ENCODE results near the gene CDH24. TPM values are rescaled to one million over a fixed set of nuclear protein-coding genes. Genes with fewer than 3 reads are reported as not detected.
A peak's percentile ranks its signal among the peaks of the same experiment; 100 is the strongest.
"Not testable (repeated sequence)": the region's sequence is repeated elsewhere in the genome, so short reads cannot be mapped to it uniquely, and the experiment has no call there.

The CDH24 gene
- total and polyA plus RNA-seq, 8 donors, result 1.2 to 14.3 (median 3.7) TPM; not detected in 1

GRCh38 chr14:23006188-23006534 is 51.2 kb downstream of the CDH24 start:
- no peak for DNase-seq
- 28 to 38% (median 32%) methylated on average over 5 of the region's 5 CpGs for WGBS, 5 donors
- H3K4me1 ChIP-seq, result peaks cover 9 to 36% (median 24%) of the 10 kb centered on the region in 4 donors
- H3K27ac ChIP-seq, result peak overlapping the region in 4 of 5 donors; percentile 92 to 95 (median 93)
- intact Hi-C loops (cut with DNase I; ENCODE audit: low total_unique reads), result no loop called here
- no peaks in the 10 kb centered on the region for H3K36me3 ChIP-seq
- no peaks in the 10 kb centered on the region for H3K9me3 ChIP-seq
- H3K27me3 ChIP-seq, result no peaks in the 10 kb centered on the region
- peak overlapping the region; percentile 52 to 66 (median 54) for H3K4me3 ChIP-seq
- TF ChIP-seq POLR2AphosphoS5 (IDR thresholded peaks at IDR 0.05) (no peak), POLR2A (IDR thresholded peaks at IDR 0.05) (no peak), EP300 (IDR thresholded peaks at IDR 0.05) (no peak), CTCF (IDR thresholded peaks at IDR 0.05) (no peak)

- peak overlapping the region in 4 of 5 donors; percentile 92 to 95 (median 93) for H3K27ac ChIP-seq
- WGBS, 5 donors, result 65 to 77% (median 71%) methylated on average over 3 of the region's 3 CpGs
- no peak for DNase-seq
- no peaks in the 10 kb centered on the region for H3K27me3 ChIP-seq
- no peaks in the 10 kb centered on the region for H3K9me3 ChIP-seq
- TF ChIP-seq POLR2AphosphoS5 (IDR thresholded peaks at IDR 0.05) (no peak), POLR2A (IDR thresholded peaks at IDR 0.05) (no peak), EP300 (IDR thresholded peaks at IDR 0.05) (no peak), CTCF (IDR thresholded peaks at IDR 0.05) (no peak)
- peak overlapping the region in 1 of 4 donors; percentile 52 for H3K4me3 ChIP-seq
- intact Hi-C loops (cut with DNase I; ENCODE audit: low total_unique reads), result no loop called here
- peaks cover 9 to 35% (median 24%) of the 10 kb centered on the region in 4 donors for H3K4me1 ChIP-seq
- no peaks in the 10 kb centered on the region for H3K36me3 ChIP-seq
Observed at GRCh38 chr14:23005451-23006187, 51.7 kb downstream of the CDH24 start.

- not testable (repeated sequence) for DNase-seq
Observed at GRCh38 chr14:23004274-23004673, 53.0 kb downstream of the CDH24 start.

GRCh38 chr14:23002592-23002991 is 54.7 kb downstream of the CDH24 start:
- peaks cover 0 to 7% (median 0%) of the 10 kb centered on the region in 4 donors for H3K36me3 ChIP-seq
- 79 to 100% (median 97%) methylated on average over 3 of the region's 3 CpGs for WGBS, 5 donors
- H3K4me3 ChIP-seq, result no peak overlapping the region
- no peaks in the 10 kb centered on the region for H3K27me3 ChIP-seq
- H3K9me3 ChIP-seq, result no peaks in the 10 kb centered on the region
- no peak for TF ChIP-seq CTCF (IDR thresholded peaks at IDR 0.05)
- TF ChIP-seq POLR2A (IDR thresholded peaks at IDR 0.05), result no peak
- TF ChIP-seq POLR2AphosphoS5 (IDR thresholded peaks at IDR 0.05), result no peak
- no peak for TF ChIP-seq EP300 (IDR thresholded peaks at IDR 0.05)
- H3K27ac ChIP-seq, result no peak overlapping the region
- H3K4me1 ChIP-seq, result peaks cover 4 to 29% (median 15%) of the 10 kb centered on the region in 4 donors
- DNase-seq, result no peak
- intact Hi-C loops (cut with DNase I; ENCODE audit: low total_unique reads), result no loop called here

More at GRCh38 chr14:23004274-23004673, 53.0 kb downstream of the CDH24 start:
- WGBS, 5 donors, result 92 to 100% (median 100%) methylated on average over 4 of the region's 4 CpGs
- H3K27me3 ChIP-seq; H3K4me3 ChIP-seq; H3K27ac ChIP-seq; H3K9me3 ChIP-seq; H3K36me3 ChIP-seq; intact Hi-C loops (cut with DNase I; ENCODE audit: low total_unique reads): not testable (repeated sequence)
- peaks cover 5 to 32% (median 21%) of the 10 kb centered on the region in 4 donors for H3K4me1 ChIP-seq

- Histone ChIP-seq H3K4me1 (peaks cover 0 to 17% (median 6%) of the 10 kb centered on the region in 4 donors), H3K27ac (no peak overlapping the region), H3K4me3 (no peak overlapping the region), H3K27me3 (no peaks in the 10 kb centered on the region), H3K36me3 (peaks cover 0 to 7% (median under 1%) of the 10 kb centered on the region in 4 donors), H3K9me3 (no peaks in the 10 kb centered on the region)
- TF ChIP-seq POLR2AphosphoS5 (IDR thresholded peaks at IDR 0.05) (no peak), CTCF (IDR thresholded peaks at IDR 0.05) (no peak), EP300 (IDR thresholded peaks at IDR 0.05) (no peak), POLR2A (IDR thresholded peaks at IDR 0.05) (no peak)
- no peak for DNase-seq
- 94 to 98% (median 96%) methylated on average over 2 of the region's 2 CpGs for WGBS, 5 donors
- intact Hi-C loops (cut with DNase I; ENCODE audit: low total_unique reads), result no loop called here
Observed at GRCh38 chr14:23000860-23001259, 56.5 kb downstream of the CDH24 start.

Data from stomach (tissue), 9 donors.